ENCODE results near the gene RTN4RL1.

The RTN4RL1 gene

GRCh38 chr17:2054512-2055291 lies 29.6 kb upstream of the RTN4RL1 start, which contains the start of gene HIC1:
HIC1 (plus strand) TSS chr17:2055103; CDS start chr17:2056691, 1,588 bp downstream.
- Histone ChIP-seq H3K4me3 (ENCODE audit: low read length) (peak within 1 kb of the TSS; percentile 75), H4K20me1 (ENCODE audit: control insufficient read depth, insufficient read depth, low read depth, low read length) (peaks cover 9% of the 10 kb centered on the region), H3K79me2 (ENCODE audit: control insufficient read depth, low read length) (no peaks in the 10 kb centered on the region), H3K4me2 (ENCODE audit: low read length) (peak within 1 kb of the TSS; percentile 96), H3K9me3 (ENCODE audit: control insufficient read depth, insufficient read depth, low read length) (no peaks in the 10 kb centered on the region), H3F3A (ENCODE audit: control insufficient read depth, insufficient read depth) (peaks cover 6% of the 10 kb centered on the region), H3K36me3 (ENCODE audit: control insufficient read depth, low read length) (no peaks in the 10 kb centered on the region), H3K27me3 (ENCODE audit: control insufficient read depth, low read length) (peaks cover 83% of the 10 kb centered on the region), H3K4me1 (ENCODE audit: control insufficient read depth, low read length) (peaks cover 63% of the 10 kb centered on the region), H3K27ac (ENCODE audit: low read depth, low read length) (no peak within 1 kb of the TSS), H3K9me2 (replicated peaks; ENCODE audit: control insufficient read depth, low read length) (no peaks in the 10 kb centered on the region)
- TF ChIP-seq CTCF (IDR thresholded peaks at IDR 0.05; ENCODE audit: low read depth, low read length, poor library complexity, severe bottlenecking) (peak; percentile 84), EZH2phosphoT487 (IDR thresholded peaks at IDR 0.05; ENCODE audit: borderline replicate concordance, low read length) (no peak)

GRCh38 chr17:2054262-2054511 lies 29.1 kb upstream of the RTN4RL1 start:
- no peaks in the 10 kb centered on the region for H3K9me2 ChIP-seq (replicated peaks; ENCODE audit: control insufficient read depth, low read length)

GRCh38 chr17:2053380-2054261 lies 28.5 kb upstream of the RTN4RL1 start:
- Histone ChIP-seq H3K4me1 (ENCODE audit: control insufficient read depth, low read length) (peaks cover 61% of the 10 kb centered on the region), H3K27ac (ENCODE audit: low read depth, low read length) (no peak overlapping the region), H3K36me3 (ENCODE audit: control insufficient read depth, low read length) (no peaks in the 10 kb centered on the region)

More at GRCh38 chr17:2054262-2054511, 29.1 kb upstream of the RTN4RL1 start:
- 0 out of 2 replicates have a peak, but pooled peaks cover 7% of the 10 kb centered on the region for H4K20me1 ChIP-seq (ENCODE audit: control insufficient read depth, insufficient read depth, low read depth, low read length)
- no peaks in the 10 kb centered on the region for H3K9me3 ChIP-seq (ENCODE audit: control insufficient read depth, insufficient read depth, low read length)
- H3K4me1 ChIP-seq (ENCODE audit: control insufficient read depth, low read length), result peaks cover 65% of the 10 kb centered on the region
- no peak overlapping the region for H3K27ac ChIP-seq (ENCODE audit: low read depth, low read length)
- peaks cover 83% of the 10 kb centered on the region for H3K27me3 ChIP-seq (ENCODE audit: control insufficient read depth, low read length)
- TF ChIP-seq CTCF (IDR thresholded peaks at IDR 0.05; ENCODE audit: low read depth, low read length, poor library complexity, severe bottlenecking), result no peak
- no peak for TF ChIP-seq EZH2phosphoT487 (IDR thresholded peaks at IDR 0.05; ENCODE audit: borderline replicate concordance, low read length)
- H3K4me3 ChIP-seq (ENCODE audit: low read length), result peak overlapping the region; percentile 75
- no peaks in the 10 kb centered on the region for H3K79me2 ChIP-seq (ENCODE audit: control insufficient read depth, low read length)
- peaks cover 6% of the 10 kb centered on the region for H3F3A ChIP-seq (ENCODE audit: control insufficient read depth, insufficient read depth)
- no peaks in the 10 kb centered on the region for H3K36me3 ChIP-seq (ENCODE audit: control insufficient read depth, low read length)
- peak overlapping the region; percentile 96 for H3K4me2 ChIP-seq (ENCODE audit: low read length)

More at GRCh38 chr17:2053380-2054261, 28.5 kb upstream of the RTN4RL1 start:
- Histone ChIP-seq H3K27me3 (ENCODE audit: control insufficient read depth, low read length) (peaks cover 84% of the 10 kb centered on the region), H4K20me1 (ENCODE audit: control insufficient read depth, insufficient read depth, low read depth, low read length) (0 out of 2 replicates have a peak, but pooled peaks cover 7% of the 10 kb centered on the region), H3K9me2 (replicated peaks; ENCODE audit: control insufficient read depth, low read length) (no peaks in the 10 kb centered on the region), H3K4me3 (ENCODE audit: low read length) (peak overlapping the region; percentile 75), H3K79me2 (ENCODE audit: control insufficient read depth, low read length) (no peaks in the 10 kb centered on the region), H3K9me3 (ENCODE audit: control insufficient read depth, insufficient read depth, low read length) (no peaks in the 10 kb centered on the region), H3F3A (ENCODE audit: control insufficient read depth, insufficient read depth) (peaks cover 6% of the 10 kb centered on the region), H3K4me2 (ENCODE audit: low read length) (peak overlapping the region; percentile 96)
- TF ChIP-seq CTCF (IDR thresholded peaks at IDR 0.05; ENCODE audit: low read depth, low read length, poor library complexity, severe bottlenecking) (peak; percentile 76), EZH2phosphoT487 (IDR thresholded peaks at IDR 0.05; ENCODE audit: borderline replicate concordance, low read length) (peak; percentile 92; the same call in 1 of the 2 replicates)
